HG03159 (cell line): Measurements from ENCODE around the gene GP1BB.
"Not testable (repeated sequence)": the region's sequence is repeated elsewhere in the genome, so short reads cannot be mapped to it uniquely, and the experiment has no call there.

Source experiments
- ATAC-seq: cut with Tn5 transposase; IDR thresholded peaks from one replicate; pipeline ENCODE4 v1.9.1; 2021; ENCODE audit warnings: mild to moderate bottlenecking, moderate library complexity; ENCODE audit not compliant: unreplicated experiment

The GP1BB gene

DNA sequence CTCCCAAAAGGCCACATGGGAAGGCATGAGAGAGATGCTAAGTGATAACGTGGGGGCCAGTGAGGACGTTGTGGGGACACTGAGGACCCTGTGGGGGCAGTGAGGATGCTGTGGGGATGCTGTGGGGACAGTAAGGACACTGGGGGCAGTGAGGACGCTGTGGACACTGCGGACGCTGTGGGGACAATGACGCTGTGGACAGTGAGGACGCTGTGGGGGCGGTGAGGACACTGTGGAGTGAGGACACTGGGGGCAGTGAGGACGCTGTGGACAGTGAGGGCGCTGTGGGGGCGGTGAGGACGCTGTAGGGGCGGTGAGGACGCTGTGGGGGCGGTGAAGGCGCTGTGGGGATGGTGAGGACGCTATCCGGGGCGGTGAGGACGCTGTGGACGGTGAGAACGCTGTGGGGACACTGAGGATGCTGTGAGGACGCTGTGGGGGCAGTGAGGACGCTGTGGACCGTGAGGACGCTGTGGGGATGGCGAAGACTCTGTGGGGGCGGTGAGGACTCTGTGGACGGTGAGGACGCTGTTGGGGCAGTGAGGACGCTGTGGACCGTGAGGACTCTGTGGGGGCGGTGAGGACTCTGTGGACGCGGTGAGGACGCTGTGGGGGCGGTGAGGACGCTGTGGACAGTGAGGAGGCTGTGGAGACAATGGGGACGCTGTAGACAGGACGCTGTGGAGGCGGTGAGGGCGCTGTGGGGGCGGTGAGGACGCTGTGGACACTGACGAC, 1.8 kb downstream of the GP1BB start:
- ATAC-seq: no peak

DNA sequence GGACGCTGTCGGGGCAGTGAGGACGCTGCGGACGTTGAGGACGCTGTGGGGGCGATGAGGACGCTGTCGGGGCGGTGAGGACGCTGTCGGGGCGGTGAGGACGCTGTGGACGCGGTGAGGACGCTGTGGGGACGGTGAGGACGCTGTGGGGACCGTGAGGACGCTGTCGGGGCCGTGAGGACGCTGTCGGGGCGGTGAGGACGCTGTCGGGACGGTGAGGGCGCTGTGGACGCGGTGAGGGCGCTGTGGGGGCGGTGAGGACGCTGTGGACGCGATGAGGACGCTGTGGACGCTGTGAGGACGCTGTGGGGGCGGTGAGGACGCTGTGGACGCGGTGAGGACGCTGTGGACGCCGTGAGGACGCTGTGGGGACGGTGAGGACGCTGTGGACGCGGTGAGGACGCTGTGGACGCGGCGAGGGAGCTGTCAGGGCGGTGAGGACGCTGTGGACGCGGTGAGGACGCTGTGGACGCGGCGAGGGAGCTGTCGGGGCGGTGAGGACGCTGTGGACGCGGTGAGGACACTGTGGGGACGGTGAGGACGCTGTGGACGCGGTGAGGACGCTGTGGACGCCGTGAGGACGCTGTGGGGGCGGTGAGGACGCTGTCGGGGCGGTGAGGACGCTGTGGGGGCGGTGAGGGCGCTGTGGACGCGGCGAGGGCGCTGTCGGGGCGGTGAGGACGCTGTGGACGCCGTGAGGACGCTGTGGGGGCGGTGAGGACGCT, 2.9 kb downstream of the GP1BB start:
- not testable (repeated sequence) for ATAC-seq

DNA sequence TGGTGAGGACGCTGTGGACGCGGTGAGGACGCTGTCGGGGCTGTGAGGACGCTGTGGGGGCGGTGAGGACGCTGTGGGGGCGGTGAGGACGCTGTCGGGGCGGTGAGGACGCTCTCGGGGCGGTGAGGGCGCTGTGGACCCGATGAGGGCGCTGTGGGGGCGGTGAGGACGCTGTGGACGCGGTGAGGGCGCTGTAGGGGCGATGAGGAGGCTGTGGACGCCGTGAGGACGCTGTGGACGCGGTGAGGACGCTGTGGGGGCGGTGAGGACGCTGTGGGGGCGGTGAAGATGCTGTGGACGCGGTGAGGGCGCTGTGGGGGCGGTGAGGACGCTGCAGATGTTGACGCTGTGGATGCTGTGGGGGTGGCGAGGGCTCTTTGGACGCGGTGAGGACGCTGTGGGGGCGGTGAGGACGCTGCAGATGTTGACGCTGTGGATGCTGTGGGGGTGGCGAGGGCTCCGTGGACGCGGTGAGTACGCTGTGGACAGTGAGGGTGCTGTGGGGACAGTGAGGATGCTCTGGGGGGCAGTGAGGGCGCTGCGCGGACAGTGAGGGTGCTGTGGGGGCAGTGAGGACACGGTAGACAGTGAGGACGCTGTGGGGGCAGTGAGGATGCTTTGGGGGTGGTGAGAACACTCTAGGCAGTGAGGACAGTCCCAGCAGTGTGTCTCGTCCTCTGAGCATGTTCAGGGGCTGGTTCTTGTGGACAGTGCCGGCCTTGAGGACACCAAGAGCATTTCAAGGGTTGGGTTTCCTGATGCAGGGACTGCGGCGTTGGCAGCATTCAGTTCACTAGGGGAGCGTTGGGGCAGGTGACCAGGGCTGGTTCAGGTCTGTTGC, 4.2 kb downstream of the GP1BB start:
- ATAC-seq: no peak

DNA sequence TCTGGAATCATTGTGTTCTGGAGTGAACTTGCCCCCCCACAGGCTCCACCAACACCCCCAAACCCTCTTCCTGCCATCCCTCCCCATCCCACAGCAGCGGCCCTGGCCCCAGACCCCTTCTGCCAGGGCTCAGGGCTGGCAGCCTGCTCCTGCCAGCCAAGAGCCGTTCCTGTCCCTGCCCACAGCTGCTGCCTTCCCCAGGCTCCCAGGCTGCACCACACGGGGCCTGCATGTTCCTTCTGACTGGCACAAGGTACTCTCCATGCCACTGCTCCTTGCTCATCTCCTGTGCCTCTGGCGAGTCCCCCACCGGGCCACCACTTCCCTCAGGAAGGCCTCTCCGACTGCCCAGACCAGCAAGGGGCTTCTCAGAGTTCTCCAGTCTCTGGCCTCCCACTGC, 4.9 kb downstream of the GP1BB start:
- no peak for ATAC-seq

DNA sequence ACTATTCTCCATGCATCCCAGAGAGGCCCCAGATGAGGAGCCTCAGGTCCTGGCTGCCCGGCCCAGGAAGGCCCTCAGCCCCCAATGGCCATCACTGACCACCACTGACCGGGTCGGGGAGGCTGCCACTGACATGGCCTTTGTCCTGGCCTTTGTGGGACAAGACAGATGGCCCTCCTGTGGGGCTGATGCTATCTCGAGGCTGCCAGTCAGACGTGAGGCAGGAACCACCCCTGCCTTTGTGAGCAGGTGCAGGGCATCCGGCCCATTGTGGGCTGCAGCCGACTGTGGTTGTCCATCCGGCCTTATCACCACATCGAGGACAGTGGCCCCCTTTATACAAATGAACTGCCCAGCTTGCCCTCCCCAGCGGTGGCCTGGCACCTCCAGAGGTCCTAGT, 5.5 kb downstream of the GP1BB start:
- ATAC-seq: no peak

DNA sequence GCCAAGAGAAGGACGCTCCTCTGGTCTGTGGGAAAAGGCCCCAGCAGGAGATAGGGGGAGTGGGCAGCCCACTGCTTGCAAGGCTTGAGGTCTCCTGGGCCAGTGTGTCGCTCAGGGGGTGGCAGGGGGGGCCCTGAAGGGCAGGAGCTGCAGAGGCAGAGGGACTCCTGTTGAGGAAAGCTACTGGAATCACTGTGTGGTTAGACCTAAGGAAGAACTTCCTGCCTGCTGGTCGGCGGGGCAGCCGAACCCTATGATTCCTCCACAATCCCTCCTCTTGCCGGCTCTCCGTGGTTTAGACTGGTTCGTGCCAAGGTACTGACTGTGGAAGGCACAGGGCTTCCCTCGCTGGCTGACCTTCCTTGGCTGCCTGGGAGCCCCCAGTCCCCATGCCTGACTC, 6.2 kb downstream of the GP1BB start:
- ATAC-seq: no peak

DNA sequence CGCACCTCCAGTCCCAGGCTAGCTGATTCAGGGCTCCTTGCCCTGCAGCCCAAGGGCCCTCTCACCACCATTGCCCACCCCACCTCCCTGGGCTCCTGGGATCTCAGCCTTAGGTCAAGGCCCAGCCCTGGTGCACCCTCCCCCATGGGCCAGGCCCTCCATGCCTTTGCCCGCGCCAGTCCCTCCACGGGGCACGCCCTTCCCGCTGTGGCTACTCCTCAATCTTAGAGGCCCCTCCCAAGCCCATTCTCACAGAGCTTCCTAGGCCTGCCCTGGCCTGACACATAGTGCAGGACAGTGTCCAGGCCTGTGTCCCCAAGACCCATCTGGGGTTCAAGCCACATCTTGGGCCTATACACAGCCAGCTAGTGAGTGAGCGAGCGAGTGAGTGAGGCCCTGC, 6.9 kb downstream of the GP1BB start:
- no peak for ATAC-seq

DNA sequence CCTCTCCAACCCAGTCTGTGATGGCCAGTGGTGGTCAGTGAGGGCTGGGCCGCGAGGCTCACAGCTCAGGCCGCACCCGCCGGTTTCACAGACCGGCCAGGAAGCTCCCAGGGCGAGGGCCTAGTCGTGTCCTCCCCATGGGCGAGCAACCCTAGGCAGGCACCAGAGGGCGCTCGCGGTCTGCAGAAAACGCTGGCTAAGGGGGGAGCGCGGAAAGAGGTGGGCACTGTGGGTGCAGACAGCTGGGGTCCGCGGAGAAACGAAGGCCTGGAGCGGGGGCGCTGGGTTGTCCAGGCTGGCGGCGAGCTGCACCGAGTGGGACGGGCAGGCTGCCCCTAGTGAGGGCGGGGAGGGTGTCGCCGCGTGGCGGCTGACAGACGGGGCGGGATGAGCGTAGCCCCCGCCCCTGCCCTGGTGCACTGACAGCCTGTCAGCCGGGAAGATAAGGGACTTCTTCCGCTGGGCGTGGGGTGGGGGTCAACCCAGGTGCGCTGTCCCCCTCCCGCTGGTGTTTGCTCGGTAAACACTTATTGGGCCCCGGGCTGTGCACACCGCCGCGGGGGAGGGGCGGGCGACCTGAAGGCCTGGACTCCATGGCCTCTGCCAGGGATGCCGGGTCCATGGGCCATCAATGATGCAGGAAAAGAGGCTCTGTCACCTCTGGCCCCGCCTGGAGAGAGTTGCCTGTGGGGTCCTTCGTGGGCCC, 7.5 kb downstream of the GP1BB start:
- no peak for ATAC-seq

DNA sequence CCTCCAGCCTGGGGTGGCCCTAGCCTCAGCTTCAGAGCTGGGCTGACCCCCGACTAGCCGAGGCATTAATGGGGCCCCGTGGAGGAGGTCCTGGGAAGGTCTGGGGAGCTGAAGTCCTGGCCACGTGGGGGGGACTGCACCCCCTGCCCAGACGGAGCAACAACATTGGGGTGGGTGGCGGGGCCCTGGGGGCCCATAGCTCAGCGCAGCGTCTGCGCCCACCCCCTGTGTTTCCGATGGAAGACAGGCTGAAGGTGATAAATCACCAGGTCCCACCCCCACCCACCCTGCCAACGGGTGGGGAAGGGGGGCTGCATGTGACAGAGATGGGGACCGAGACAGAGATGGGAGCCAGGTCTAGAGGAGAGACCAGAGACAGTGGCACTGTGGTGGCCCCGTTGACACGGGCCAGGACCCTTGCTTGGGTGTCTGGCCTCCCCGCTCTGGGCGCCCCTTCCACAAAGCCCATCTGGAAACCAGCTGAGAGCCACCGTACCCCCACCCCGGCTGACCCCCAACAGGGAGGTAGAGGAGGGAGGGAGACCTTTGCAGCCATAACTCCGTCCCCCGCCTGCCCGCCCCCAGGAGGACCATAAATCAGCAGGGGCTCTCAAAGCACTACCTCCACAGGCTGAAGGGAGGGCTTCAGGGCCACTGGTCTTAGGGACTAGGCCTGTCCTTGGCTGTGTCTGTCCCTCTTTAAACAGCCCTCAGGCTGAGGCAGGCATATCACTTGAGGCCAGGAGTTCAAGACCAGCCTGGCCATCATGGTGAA, 8.2 kb downstream of the GP1BB start:
- ATAC-seq: no peak

DNA sequence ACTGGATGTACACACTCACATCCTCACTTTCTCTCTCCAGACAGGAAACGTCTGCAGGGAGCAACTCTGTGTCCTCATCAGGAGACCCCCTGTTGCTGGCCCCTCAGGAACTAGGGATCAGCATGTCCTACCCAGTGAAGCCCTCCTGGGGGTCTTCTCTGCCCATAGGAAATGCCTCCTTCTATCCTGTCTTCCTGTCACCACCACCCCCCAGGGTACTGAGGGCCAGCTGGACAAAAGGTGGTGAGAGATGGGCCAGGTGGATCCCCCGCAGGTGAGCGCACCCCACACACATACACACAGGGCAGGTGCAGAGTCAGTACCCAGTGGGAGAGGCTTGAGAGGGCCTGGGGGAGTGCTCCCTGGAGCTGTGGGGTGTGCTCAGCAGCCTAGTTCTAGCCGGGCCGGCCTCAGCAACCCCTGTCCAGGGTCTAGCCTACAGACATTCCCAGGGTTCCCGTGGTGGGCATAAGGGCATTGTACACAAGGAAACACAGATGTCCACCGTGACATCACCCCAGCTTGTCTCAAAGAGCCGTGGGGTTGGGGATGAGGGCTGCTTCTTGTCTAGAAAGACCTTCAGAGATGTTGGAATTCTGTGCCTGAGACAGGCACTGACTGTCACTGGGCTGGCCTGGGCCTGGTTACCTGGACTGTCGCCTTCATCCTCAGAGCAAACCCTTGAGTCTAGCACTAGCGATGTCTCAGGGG, 9.2 kb downstream of the GP1BB start:
- no peak for ATAC-seq

DNA sequence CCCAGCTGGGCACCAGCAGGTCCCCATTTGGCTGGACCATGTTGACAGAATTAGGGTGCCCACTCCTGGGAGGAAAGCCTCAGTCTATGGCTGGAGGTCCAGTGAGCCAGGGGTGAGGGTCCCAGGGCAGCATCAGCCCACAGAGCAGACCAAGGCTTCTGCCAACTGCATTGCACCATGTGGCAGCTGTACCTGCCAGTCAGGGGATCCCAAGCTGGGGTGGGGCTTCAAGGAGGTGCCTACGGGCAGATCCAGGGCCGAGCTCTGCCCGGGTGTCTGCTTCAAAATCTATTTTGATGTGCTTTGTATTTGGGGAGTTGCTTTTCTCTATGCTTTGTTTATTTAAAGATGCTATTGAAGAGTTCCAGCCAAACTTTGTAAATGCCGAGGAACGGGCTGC, 10.4 kb downstream of the GP1BB start:
- no peak for ATAC-seq

DNA sequence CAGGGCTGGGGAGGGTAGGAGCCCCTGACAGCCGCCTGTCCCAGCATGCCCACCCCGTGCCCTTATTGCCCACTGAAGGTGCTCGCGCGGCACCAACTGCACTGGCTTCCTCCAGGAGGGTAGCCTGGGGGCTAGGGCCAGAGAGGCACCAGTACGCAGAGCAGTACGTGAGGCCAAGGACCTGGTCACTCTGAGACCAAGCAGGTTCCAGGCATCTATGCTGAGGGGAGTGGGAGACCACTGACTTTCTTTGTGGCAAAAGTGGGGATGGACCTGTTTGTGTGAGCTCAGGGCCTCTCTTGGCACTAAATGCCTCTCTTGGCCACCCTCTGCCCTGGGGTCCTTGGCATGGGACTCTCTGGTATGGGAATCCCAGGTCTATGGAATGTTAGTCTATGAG, 10.8 kb downstream of the GP1BB start:
- no peak for ATAC-seq

DNA sequence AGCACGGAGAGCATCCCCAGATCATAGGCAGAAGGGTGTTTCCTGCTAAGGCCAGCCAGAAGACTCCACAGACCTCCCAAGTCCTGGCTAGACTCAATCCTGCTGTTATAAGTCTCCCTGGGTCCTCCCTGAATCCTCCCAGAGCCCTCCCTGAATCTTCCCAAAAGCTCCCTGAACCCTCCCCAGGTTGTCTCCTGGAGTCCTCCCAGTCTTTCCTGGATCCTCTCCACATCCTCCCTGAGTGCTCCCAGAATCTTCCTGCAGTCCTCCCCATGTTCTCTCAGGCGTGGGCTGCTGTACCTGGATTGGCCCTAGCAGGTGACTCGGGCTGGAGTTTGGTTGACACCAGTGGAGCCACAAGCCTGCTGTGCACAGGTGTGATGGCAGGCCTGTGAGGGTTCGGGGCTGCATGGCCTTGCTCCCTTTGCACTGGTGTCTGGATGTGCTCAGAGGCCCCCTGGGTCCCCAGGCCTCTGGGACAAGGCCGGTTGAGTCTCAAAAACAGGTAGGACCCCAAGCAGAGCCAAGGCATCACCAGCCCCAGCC, 11.6 kb downstream of the GP1BB start:
- ATAC-seq: no peak

DNA sequence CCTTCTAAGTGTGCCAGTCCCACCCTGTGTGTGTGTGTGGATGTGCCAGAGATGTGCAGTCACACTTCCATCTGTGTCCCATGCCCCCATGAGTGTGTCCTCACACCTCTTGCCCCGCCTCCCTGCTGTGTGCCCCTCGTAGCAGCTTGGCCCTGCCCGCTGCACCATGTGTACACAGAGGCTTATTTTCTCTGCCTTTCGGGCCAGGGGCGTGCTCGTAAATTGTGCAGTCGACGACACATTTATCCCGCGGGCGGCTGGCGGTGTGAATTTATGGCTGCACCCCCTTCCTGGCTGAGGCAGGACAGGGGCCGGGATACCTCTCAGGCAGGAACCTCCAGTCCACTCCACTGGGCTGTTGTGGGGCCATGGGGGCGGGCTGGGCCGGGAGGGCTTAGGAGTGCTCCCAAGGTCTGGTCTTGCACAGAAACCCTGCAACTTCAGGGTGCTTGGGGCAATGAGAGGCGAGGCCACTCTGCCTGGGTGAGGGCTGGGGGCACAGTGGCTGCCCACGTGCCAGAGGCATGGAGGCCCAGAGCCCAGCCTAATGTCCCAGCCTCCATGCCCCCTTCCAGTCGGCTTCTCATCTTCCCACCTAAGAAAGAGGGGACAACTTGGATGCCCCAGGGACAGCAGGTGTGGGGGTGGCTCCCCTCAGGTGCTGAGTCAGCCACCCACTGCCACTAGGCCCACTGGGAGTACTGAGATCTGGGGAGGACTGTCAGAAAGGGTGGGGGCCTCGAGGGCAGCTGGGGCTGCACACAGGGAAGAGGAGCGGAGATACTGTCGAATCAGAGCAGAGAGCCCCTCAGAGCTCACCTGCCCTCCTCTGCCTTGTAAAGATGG, 12.5 kb downstream of the GP1BB start:
- no peak for ATAC-seq

DNA sequence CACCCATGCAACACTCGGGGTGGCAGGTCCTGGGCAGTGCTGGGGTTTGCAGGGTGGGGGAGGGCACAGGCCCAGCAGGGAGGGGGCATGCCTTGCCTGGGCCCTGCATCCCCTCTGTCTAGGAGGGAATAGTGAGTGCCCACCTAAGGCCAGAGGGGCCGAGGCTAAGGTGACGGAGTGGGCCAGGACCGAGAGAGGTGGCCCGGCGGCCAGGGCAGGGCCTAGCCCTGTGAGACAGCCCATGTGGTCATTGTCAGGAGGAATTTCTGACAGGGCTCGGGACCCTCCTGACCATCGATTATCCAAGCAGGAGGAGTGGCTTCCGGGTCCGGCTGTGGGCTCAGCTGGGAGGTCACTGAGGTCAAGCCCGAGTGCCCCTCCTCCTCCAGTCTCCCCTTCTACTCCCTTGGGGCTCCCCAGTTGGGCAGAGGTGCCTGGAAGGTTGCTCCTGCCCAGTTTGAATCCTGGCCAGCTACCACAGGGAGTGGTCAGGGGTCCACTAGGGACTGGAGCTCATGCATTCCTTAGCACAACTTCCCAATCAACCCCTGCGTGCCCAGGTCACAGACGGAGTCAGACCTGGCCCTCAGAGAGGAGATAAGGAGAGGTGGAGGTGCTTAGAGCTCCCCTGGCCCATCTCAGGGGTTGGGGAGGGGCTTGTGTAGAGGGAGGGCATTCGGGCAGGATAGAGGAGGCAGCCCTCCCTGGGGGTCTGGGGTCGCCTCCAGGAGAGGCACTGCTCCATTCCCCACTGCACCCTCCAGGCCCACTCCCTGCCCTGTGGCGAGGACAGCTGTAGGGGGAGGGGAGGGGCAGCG, 14.7 kb downstream of the GP1BB start:
- no peak for ATAC-seq

DNA sequence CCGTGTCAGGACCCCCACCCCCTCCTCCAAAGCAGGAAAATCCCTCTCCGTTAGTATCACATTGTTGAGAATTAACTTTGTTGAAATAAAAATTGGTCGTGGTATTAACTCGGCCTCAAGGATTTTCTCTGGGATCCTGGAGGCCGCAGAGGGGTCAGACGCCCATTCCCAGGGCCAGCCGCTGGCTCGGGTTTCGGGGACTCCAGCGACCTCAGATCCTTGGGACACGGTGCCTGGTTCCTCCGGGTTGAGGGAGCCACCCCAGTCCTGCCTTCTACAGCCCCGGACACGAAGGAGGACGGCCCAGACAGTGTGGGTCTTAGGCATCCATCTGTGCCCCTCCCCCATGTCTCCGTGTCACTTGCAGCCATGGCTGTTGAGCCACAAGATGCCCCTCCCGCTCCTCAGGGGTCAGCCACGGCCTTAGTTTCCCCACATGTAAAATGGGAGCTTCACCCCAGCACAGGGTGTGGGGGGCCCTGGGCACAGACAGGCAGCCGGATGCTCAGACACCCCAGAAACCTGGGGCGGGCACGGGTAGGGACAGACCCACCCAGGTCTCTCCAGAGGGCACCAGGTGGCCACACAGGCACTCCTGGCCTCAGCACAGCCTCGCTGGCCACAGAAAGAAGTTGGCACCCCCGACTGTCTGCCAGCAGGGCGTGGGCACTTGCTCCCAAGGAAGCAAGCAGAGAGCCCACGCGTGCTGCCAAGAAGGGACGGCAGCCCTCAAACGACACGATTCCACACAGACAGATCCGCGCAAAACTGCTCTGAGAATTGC, 15.5 kb downstream of the GP1BB start:
- ATAC-seq: no peak

DNA sequence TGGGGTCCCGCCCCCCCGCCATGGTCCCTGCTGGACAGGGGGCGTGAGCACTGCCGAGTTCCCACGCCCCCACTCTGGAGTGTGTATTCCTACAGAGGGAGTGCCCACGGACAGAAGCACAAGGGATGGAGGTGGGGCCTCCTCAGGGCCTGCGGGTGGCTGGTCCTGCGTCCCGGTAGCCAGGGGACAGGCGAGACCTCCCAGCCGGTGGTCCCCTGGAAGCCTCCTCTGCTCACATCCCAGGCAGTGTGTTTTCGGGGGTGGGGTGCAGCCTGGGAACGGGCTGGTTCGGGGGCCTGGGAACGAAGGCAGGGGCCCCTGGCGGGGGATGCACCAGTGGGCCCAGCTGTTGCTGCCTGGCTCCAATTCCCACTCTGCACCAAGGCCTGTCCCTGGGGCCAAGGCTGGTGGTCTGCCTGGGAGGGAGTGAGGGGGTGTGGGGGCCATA, 16.1 kb downstream of the GP1BB start:
- no peak for ATAC-seq
